Naive thymus-derived CD4-positive, alpha-beta T cell (primary cell): ENCODE data around the gene CDK18. TPM values are rescaled to one million over a fixed set of nuclear protein-coding genes. Genes with fewer than 3 reads are reported as not detected.

Source experiments
- ATAC-seq: fragments of 150-1000 bp; cut with Tn5 transposase; 2 replicates; pipeline ENCODE4 v1.10.0; 2021; ENCODE audit warnings: mild to moderate bottlenecking, moderate library complexity
- CTCF ChIA-PET: fragments of 350-600 bp; sonication (Branson Sonifier 250); formaldehyde crosslinking; loops from one replicate; lab custom pipeline; 2021; ENCODE audit warnings: antibody characterized with exemption; lab: Charles Lee
- POLR2A ChIA-PET: fragments of 350-600 bp; sonication (Branson Sonifier 250); formaldehyde crosslinking; loops from one replicate; lab custom pipeline; 2021; ENCODE audit warnings: antibody characterized with exemption, inconsistent platforms; lab: Charles Lee
- DNase-seq, 9 donors: peaks; one replicate each; pipeline versions ENCODE4 v3.0.0 to v3.0.0-alpha.2; 2020 to 2022; ENCODE audit warnings: mixed read lengths in 1 of 9
- H3K27ac ChIP-seq: one replicate; pipeline ENCODE4 v1.7.0; 2013; ENCODE audit warnings: mild to moderate bottlenecking, low read depth, low read length, moderate library complexity
- H3K27me3 ChIP-seq, 2 donors: one replicate each; pipeline ENCODE4 v1.7.0; 2013; ENCODE audit warnings: low read length in 2 of 2, mild to moderate bottlenecking in 2 of 2, moderate library complexity in 2 of 2; ENCODE audit not compliant: control insufficient read depth in 2 of 2, insufficient read depth in 2 of 2
- H3K36me3 ChIP-seq, 3 experiments: 1 replicate in 2 of 3; 2 replicates in 1 of 3; pipeline ENCODE4 v1.7.0; 2013; ENCODE audit warnings: low read length in 3 of 3, mild to moderate bottlenecking in 3 of 3, moderate library complexity in 1 of 3; ENCODE audit not compliant: insufficient read depth in 3 of 3, control insufficient read depth in 2 of 3
- H3K4me1 ChIP-seq, 2 donors: one replicate each; pipeline ENCODE4 v1.7.0; 2013; ENCODE audit warnings: low read length in 2 of 2, mild to moderate bottlenecking in 2 of 2, moderate library complexity in 1 of 2; ENCODE audit not compliant: control insufficient read depth in 2 of 2, insufficient read depth in 2 of 2
- H3K4me3 ChIP-seq: 2 replicates; pipeline ENCODE4 v1.7.0; 2013; ENCODE audit warnings: mild to moderate bottlenecking, low read length
- H3K9me3 ChIP-seq, 3 experiments: 1 replicate in 2 of 3; 2 replicates in 1 of 3; pipeline ENCODE4 v1.7.0; 2013; ENCODE audit warnings: low read length in 3 of 3; ENCODE audit not compliant: control insufficient read depth in 2 of 3
- H3K27ac Mint-ChIP-seq, 9 donors: one replicate each; pipeline ENCODE4 v1.8.0; 2020 to 2022; ENCODE audit warnings: mixed read lengths in 9 of 9, mild to moderate bottlenecking in 8 of 9, moderate library complexity in 5 of 9, inconsistent platforms in 2 of 9
- H3K27me3 Mint-ChIP-seq, 5 donors: one replicate each; pipeline ENCODE4 v1.8.0; 2021 to 2022; ENCODE audit warnings: mixed read lengths in 5 of 5, mild to moderate bottlenecking in 1 of 5
- H3K36me3 Mint-ChIP-seq, 5 donors: one replicate each; pipeline ENCODE4 v1.8.0; 2020 to 2022; ENCODE audit warnings: mixed read lengths in 5 of 5, mild to moderate bottlenecking in 3 of 5, inconsistent platforms in 1 of 5
- H3K4me1 Mint-ChIP-seq, 7 donors: one replicate each; pipeline ENCODE4 v1.8.0; 2020 to 2022; ENCODE audit warnings: mixed read lengths in 7 of 7, mild to moderate bottlenecking in 3 of 7, inconsistent platforms in 1 of 7
- H3K4me3 Mint-ChIP-seq, 10 donors: one replicate each; pipeline ENCODE4 v1.8.0; 2020 to 2022; ENCODE audit warnings: mild to moderate bottlenecking in 10 of 10, mixed read lengths in 10 of 10, moderate library complexity in 6 of 10, inconsistent platforms in 2 of 10
- H3K9me3 Mint-ChIP-seq, 11 donors: one replicate each; pipeline ENCODE4 v1.8.0; 2020 to 2022; ENCODE audit warnings: mixed read lengths in 11 of 11, mild to moderate bottlenecking in 4 of 11, inconsistent platforms in 1 of 11, moderate library complexity in 1 of 11
- intact Hi-C, 2 donors: fragments of 100-400 bp; cut with micrococcal nuclease; formaldehyde crosslinking; loops; one replicate each; pipeline ENCODE4 v1.15.1; 2023
- polyA plus RNA-seq, 2 donors: library from polyadenylated mRNA; unstranded; fragments of 300-500 nt; fragmentation: Illumina TruSeq; gene quantifications; one replicate each; pipeline ENCODE4 v1.2.3, GENCODE V29; 2021
- total RNA-seq, 6 experiments: library from RNA in 5 of 6; stranded (reverse) in 5 of 6; gene quantifications; 1 replicate in 5 of 6; 2 replicates in 1 of 6; pipeline ENCODE4 v1.2.3 and lab custom pipeline; 2021 to 2026

CDK18 gene
- total and polyA plus RNA-seq, 7 experiments from 2014 or later: 0.20 to 3.6 (median 2.6) TPM

GRCh38 chr1:205576011-205576410, 71.5 kb downstream of the CDK18 start:
- H3K36me3 ChIP-seq: no peaks in the 10 kb centered on the region
- no peaks in the 10 kb centered on the region for H3K36me3 Mint-ChIP-seq
- H3K9me3 Mint-ChIP-seq: peaks cover 0 to 2% (median 0%) of the 10 kb centered on the region in 11 donors
- no peak overlapping the region for H3K4me3 Mint-ChIP-seq
- no peak for ATAC-seq
- H3K4me1 Mint-ChIP-seq: no peaks in the 10 kb centered on the region
- H3K4me3 ChIP-seq: no peak overlapping the region
- H3K27me3 Mint-ChIP-seq: peaks cover 24 to 52% (median 31%) of the 10 kb centered on the region in 5 donors
- H3K27ac Mint-ChIP-seq: no peak overlapping the region
- no peak overlapping the region for H3K27ac ChIP-seq
- no peaks in the 10 kb centered on the region for H3K4me1 ChIP-seq
- CTCF ChIA-PET: interaction anchor here (0.6 to 1.1 kb wide), 2 partner anchors 15 to 1148 kb away, joined by 3 read pairs; no protein-coding TSS in a partner anchor
- POLR2A ChIA-PET: no interaction called here
- DNase-seq: no peak
- H3K27me3 ChIP-seq: no peaks in the 10 kb centered on the region
- no peaks in the 10 kb centered on the region for H3K9me3 ChIP-seq
- intact Hi-C loops: no loop called here

- H3K27me3 Mint-ChIP-seq: peaks cover 23 to 51% (median 31%) of the 10 kb centered on the region in 5 donors
- no peaks in the 10 kb centered on the region for H3K27me3 ChIP-seq
Measured at GRCh38 chr1:205576805-205577761, 72.6 kb downstream of the CDK18 start.

GRCh38 chr1:205577874-205578658, 73.6 kb downstream of the CDK18 start:
- POLR2A ChIA-PET: no interaction called here
- Mint-ChIP-seq H3K4me3 (no peak overlapping the region), H3K27ac (no peak overlapping the region), H3K36me3 (no peaks in the 10 kb centered on the region), H3K9me3 (peaks cover 0 to 2% (median 0%) of the 10 kb centered on the region in 11 donors), H3K27me3 (peaks cover 15 to 41% (median 24%) of the 10 kb centered on the region in 5 donors), H3K4me1 (peaks cover 0 to 4% (median 0%) of the 10 kb centered on the region in 7 donors)
- CTCF ChIA-PET: interaction anchor here (0.6 to 1.3 kb wide), 3 partner anchors 10 to 80 kb away, joined by 3 read pairs; partner anchors contain the start of gene ELK4
- Histone ChIP-seq H3K4me1 (no peaks in the 10 kb centered on the region), H3K9me3 (no peaks in the 10 kb centered on the region), H3K27me3 (no peaks in the 10 kb centered on the region), H3K4me3 (no peak overlapping the region), H3K36me3 (no peaks in the 10 kb centered on the region), H3K27ac (no peak overlapping the region)
- DNase-seq (no peak), ATAC-seq (no peak)
- intact Hi-C loops: no loop called here

More at GRCh38 chr1:205576805-205577761, 72.6 kb downstream of the CDK18 start:
- H3K27ac ChIP-seq: no peak overlapping the region
- Mint-ChIP-seq H3K9me3 (peaks cover 0 to 2% (median 0%) of the 10 kb centered on the region in 11 donors), H3K27ac (no peak overlapping the region), H3K4me1 (no peaks in the 10 kb centered on the region), H3K36me3 (no peaks in the 10 kb centered on the region), H3K4me3 (no peak overlapping the region)
- H3K4me1 ChIP-seq: no peaks in the 10 kb centered on the region
- intact Hi-C loops: no loop called here
- POLR2A ChIA-PET: no interaction called here
- no peaks in the 10 kb centered on the region for H3K36me3 ChIP-seq
- CTCF ChIA-PET: interaction anchor here (1.3 kb wide), 1 partner anchor 55 kb away, joined by 3 read pairs; the partner anchor contains the start of gene ELK4
- DNase-seq (no peak), ATAC-seq (no peak)
- H3K4me3 ChIP-seq: no peak overlapping the region
- H3K9me3 ChIP-seq: no peaks in the 10 kb centered on the region

GRCh38 chr1:205578780-205579571, 74.5 kb downstream of the CDK18 start:
- H3K36me3 Mint-ChIP-seq: no peaks in the 10 kb centered on the region
- peaks cover 0 to 7% (median 0%) of the 10 kb centered on the region in 7 donors for H3K4me1 Mint-ChIP-seq
- Histone ChIP-seq H3K4me3 (no peak overlapping the region), H3K27me3 (no peaks in the 10 kb centered on the region), H3K27ac (no peak overlapping the region), H3K4me1 (no peaks in the 10 kb centered on the region), H3K9me3 (no peaks in the 10 kb centered on the region), H3K36me3 (no peaks in the 10 kb centered on the region)
- ATAC-seq (no peak), DNase-seq (no peak)
- peaks cover 15 to 36% (median 24%) of the 10 kb centered on the region in 5 donors for H3K27me3 Mint-ChIP-seq
- CTCF ChIA-PET: interaction anchor here (0.6 to 1.0 kb wide), 2 partner anchors 12 to 79 kb away, joined by 3 read pairs; no protein-coding TSS in a partner anchor
- peaks cover 0 to 2% (median 0%) of the 10 kb centered on the region in 11 donors for H3K9me3 Mint-ChIP-seq
- H3K27ac Mint-ChIP-seq: no peak overlapping the region
- POLR2A ChIA-PET: no interaction called here
- no peak overlapping the region for H3K4me3 Mint-ChIP-seq
- intact Hi-C loops: no loop called here

GRCh38 chr1:205579711-205580110, 75.2 kb downstream of the CDK18 start:
- DNase-seq: no peak

More at GRCh38 chr1:205579711-205580110, 75.2 kb downstream of the CDK18 start:
- no peak for ATAC-seq
- H3K27me3 Mint-ChIP-seq: peaks cover 13 to 31% (median 24%) of the 10 kb centered on the region in 5 donors
- Histone ChIP-seq H3K4me3 (no peak overlapping the region), H3K9me3 (no peaks in the 10 kb centered on the region), H3K27me3 (no peaks in the 10 kb centered on the region), H3K27ac (no peak overlapping the region), H3K36me3 (no peaks in the 10 kb centered on the region), H3K4me1 (no peaks in the 10 kb centered on the region)
- intact Hi-C loops: no loop called here
- H3K36me3 Mint-ChIP-seq: no peaks in the 10 kb centered on the region
- peaks cover 0 to 2% (median 0%) of the 10 kb centered on the region in 11 donors for H3K9me3 Mint-ChIP-seq
- H3K27ac Mint-ChIP-seq: no peak overlapping the region
- POLR2A ChIA-PET: no interaction called here
- H3K4me3 Mint-ChIP-seq: no peak overlapping the region
- CTCF ChIA-PET: interaction anchor here (1.0 kb wide), 1 partner anchor 12 kb away, joined by 3 read pairs; no protein-coding TSS in a partner anchor
- H3K4me1 Mint-ChIP-seq: peaks cover 0 to 7% (median 0%) of the 10 kb centered on the region in 7 donors
